IMR-90 (cell line): ENCODE results near the gene UGT1A10. TPM values are rescaled to one million over a fixed set of nuclear protein-coding genes. Genes with fewer than 3 reads are reported as not detected.

Source experiments
- ATAC-seq: fragments of 200-7000 bp; cut with Tn5 transposase; 2 replicates; pipeline ENCODE4 v1.9.1; 2020; ENCODE audit warnings: low read depth, mild to moderate bottlenecking, moderate library complexity
- BruUV-seq: library from RNA; stranded (reverse); fragments of 400-500 nt; replicated peaks from 2 replicates; lab custom pipeline; 2021; lab: Mats Ljungman, UMichigan
- CTCF ChIA-PET: fragments of 300-600 bp; formaldehyde crosslinking; extraction: SDS; loops from one replicate; lab custom pipeline; 2021; ENCODE audit warnings: antibody characterized with exemption; lab: Yijun Ruan, JAX
- POLR2A ChIA-PET: fragments of 300-600 bp; sonication (Branson Sonifier 250); formaldehyde crosslinking; loops from one replicate; lab custom pipeline; 2022; ENCODE audit warnings: antibody characterized with exemption; ENCODE audit not compliant: unreplicated experiment; lab: Charles Lee
- DNase-seq: peaks from one replicate; pipeline ENCODE4 v3.0.0; 2013
- H2AFZ ChIP-seq: replicated peaks from 2 replicates; pipeline ENCODE3; 2013; ENCODE audit warnings: low read length, mild to moderate bottlenecking; ENCODE audit not compliant: poor library complexity
- H2AK5ac ChIP-seq: 2 replicates; pipeline ENCODE4 v1.6.1; 2013; ENCODE audit warnings: low read depth, low read length, inconsistent platforms
- H2AK9ac ChIP-seq: replicated peaks from 2 replicates; pipeline ENCODE3; 2013; ENCODE audit warnings: mild to moderate bottlenecking, low read depth, low read length, moderate library complexity; ENCODE audit not compliant: poor library complexity
- H2BK120ac ChIP-seq: 2 replicates; pipeline ENCODE4 v1.6.1; 2013; ENCODE audit warnings: low read depth, low read length, inconsistent platforms
- H2BK15ac ChIP-seq: 3 replicates; pipeline ENCODE4 v1.6.1; 2013; ENCODE audit warnings: low read depth, low read length, inconsistent platforms
- H2BK20ac ChIP-seq: 2 replicates; pipeline ENCODE4 v1.6.1; 2013; ENCODE audit warnings: low read depth, mild to moderate bottlenecking, inconsistent platforms, low read length, moderate library complexity
- H2BK5ac ChIP-seq: 2 replicates; pipeline ENCODE4 v1.6.1; 2013; ENCODE audit warnings: mild to moderate bottlenecking, low read depth, low read length, inconsistent platforms; ENCODE audit not compliant: poor library complexity, severe bottlenecking
- H3K14ac ChIP-seq: replicated peaks from 2 replicates; pipeline ENCODE4 v1.6.1; 2013; ENCODE audit warnings: low read depth, low read length, inconsistent platforms
- H3K18ac ChIP-seq: 2 replicates; pipeline ENCODE4 v1.6.1; 2013; ENCODE audit warnings: low read depth, low read length, control low read depth
- H3K23ac ChIP-seq: 2 replicates; pipeline ENCODE4 v1.6.1; 2013; ENCODE audit warnings: low read depth, low read length, inconsistent platforms
- H3K27ac ChIP-seq: 2 replicates; pipeline ENCODE4 v1.5.1; 2013; ENCODE audit warnings: mild to moderate bottlenecking, control low read depth, low read length; ENCODE audit not compliant: insufficient read depth
- H3K27me3 ChIP-seq: 2 replicates; pipeline ENCODE4 v1.6.1; 2013; ENCODE audit warnings: low read length; ENCODE audit not compliant: control insufficient read depth, insufficient read depth
- H3K36me3 ChIP-seq: 2 replicates; pipeline ENCODE4 v1.6.1; 2013; ENCODE audit warnings: low read length, mixed read lengths; ENCODE audit not compliant: control insufficient read depth, insufficient read depth
- H3K4ac ChIP-seq: 2 replicates; pipeline ENCODE4 v1.6.1; 2013; ENCODE audit warnings: low read depth, low read length, inconsistent platforms
- H3K4me1 ChIP-seq: 2 replicates; pipeline ENCODE4 v1.6.1; 2013; ENCODE audit warnings: low read length, mixed read lengths; ENCODE audit not compliant: control insufficient read depth, insufficient read depth
- H3K4me2 ChIP-seq: 2 replicates; pipeline ENCODE4 v1.6.1; 2013; ENCODE audit warnings: low read depth, mild to moderate bottlenecking, control low read depth, low read length, moderate library complexity
- H3K4me3 ChIP-seq: 2 replicates; pipeline ENCODE4 v1.5.1; 2013; ENCODE audit warnings: low read depth, mild to moderate bottlenecking, control low read depth, low read length, moderate library complexity; ENCODE audit not compliant: insufficient read depth
- H3K56ac ChIP-seq: 2 replicates; pipeline ENCODE4 v1.6.1; 2013; ENCODE audit warnings: low read length, inconsistent platforms; ENCODE audit not compliant: insufficient read depth; ENCODE audit errors: extremely low read depth
- H3K79me1 ChIP-seq, 2 experiments: 2 replicates each; pipeline ENCODE4 v1.6.1; 2013; ENCODE audit warnings: low read length in 2 of 2, inconsistent platforms in 1 of 2, low read depth in 1 of 2
- H3K9ac ChIP-seq: 2 replicates; pipeline ENCODE4 v1.6.1; 2013; ENCODE audit warnings: low read depth, low read length, control low read depth
- H3K9me1 ChIP-seq: 2 replicates; pipeline ENCODE4 v1.6.1; 2013; ENCODE audit warnings: low read length, inconsistent platforms; ENCODE audit not compliant: insufficient read depth
- H3K9me3 ChIP-seq: 2 replicates; pipeline ENCODE4 v1.6.1; 2013; ENCODE audit warnings: low read length; ENCODE audit not compliant: control insufficient read depth, insufficient read depth
- H4K20me1 ChIP-seq: 2 replicates; pipeline ENCODE4 v1.6.1; 2013; ENCODE audit warnings: low read length, inconsistent platforms; ENCODE audit not compliant: insufficient read depth
- H4K5ac ChIP-seq: 2 replicates; pipeline ENCODE4 v1.6.1; 2013; ENCODE audit warnings: mild to moderate bottlenecking, low read depth, low read length, control low read depth
- H4K8ac ChIP-seq, 2 experiments: 2 replicates each; pipeline ENCODE4 v1.6.1; 2013; ENCODE audit warnings: low read depth in 2 of 2, low read length in 2 of 2, control low read depth in 1 of 2, inconsistent platforms in 1 of 2
- H4K91ac ChIP-seq: 2 replicates; pipeline ENCODE4 v1.6.1; 2013; ENCODE audit warnings: low read depth, low read length, inconsistent platforms; ENCODE audit not compliant: insufficient read depth
- BHLHE40 ChIP-seq: fragments of 150-350 bp; IDR thresholded peaks from 2 replicates; pipeline ENCODE4 v1.6.1; 2016; ENCODE audit warnings: mild to moderate bottlenecking, low read depth, low read length
- CHD1 ChIP-seq: IDR thresholded peaks from 2 replicates; pipeline ENCODE4 v1.6.1; 2012; ENCODE audit warnings: low read depth, low read length, improper control_type of control experiment
- CTCF ChIP-seq: conservative IDR thresholded peaks from 2 replicates; pipeline ENCODE4 v1.5.1; 2012; ENCODE audit warnings: mild to moderate bottlenecking, low read depth, low read length, improper control_type of control experiment
- ELK1 ChIP-seq: fragments of 150-350 bp; IDR thresholded peaks from 2 replicates; pipeline ENCODE4 v1.6.1; 2016; ENCODE audit warnings: low read depth, mild to moderate bottlenecking, low read length, moderate library complexity, borderline replicate concordance
- FOS ChIP-seq: fragments of 150-350 bp; IDR thresholded peaks from 2 replicates; pipeline ENCODE4 v1.6.1; 2016; ENCODE audit warnings: low read depth, low read length
- MAFK ChIP-seq: IDR thresholded peaks from 2 replicates; pipeline ENCODE4 v1.6.1; 2012; ENCODE audit warnings: low read depth, low read length, improper control_type of control experiment
- RCOR1 ChIP-seq: IDR thresholded peaks from 2 replicates; pipeline ENCODE4 v1.6.1; 2012; ENCODE audit warnings: mild to moderate bottlenecking, low read length, improper control_type of control experiment; ENCODE audit not compliant: insufficient replicate concordance
- RFX5 ChIP-seq: IDR thresholded peaks from 2 replicates; pipeline ENCODE4 v1.8.0; 2012; ENCODE audit warnings: low read depth, mild to moderate bottlenecking, low read length, moderate library complexity
- SMC3 ChIP-seq: fragments of 150-350 bp; IDR thresholded peaks from 2 replicates; pipeline ENCODE4 v1.6.1; 2016; ENCODE audit warnings: low read depth, mild to moderate bottlenecking, antibody characterized with exemption, low read length, moderate library complexity
- USF2 ChIP-seq: fragments of 150-350 bp; IDR thresholded peaks from 2 replicates; pipeline ENCODE4 v1.6.1; 2017; ENCODE audit warnings: mild to moderate bottlenecking, antibody characterized with exemption, low read length, low read depth
- WGBS, 2 experiments: methylation state at CpG; one replicate each; pipeline versions ENCODE4 v1.1.5 to v1.1.7; 2013; ENCODE audit warnings: missing lambda C conversion rate in 2 of 2; ENCODE audit not compliant: insufficient read length in 1 of 2; ENCODE audit errors: extremely low coverage in 2 of 2; 5-methylcytosine and 5-hydroxymethylcytosine counted together
- dilution Hi-C: fragments of 300-500 bp; cut with HindIII; formaldehyde crosslinking; loops from one replicate; pipeline ENCODE4 v1.14.3; 2018; ENCODE audit warnings: low sequenced_read_pairs; ENCODE audit not compliant: unreplicated experiment
- in situ Hi-C: fragments of 300-500 bp; cut with MboI; formaldehyde crosslinking; loops from 3 replicates; pipeline ENCODE4 v1.14.3; 2019; ENCODE audit warnings: low sequenced_read_pairs, inconsistent platforms, mixed read lengths
- intact Hi-C: fragments of 100-400 bp; cut with micrococcal nuclease; formaldehyde crosslinking; loops from 2 replicates; pipeline ENCODE4 v1.10.0; 2022
- polyA plus RNA-seq, 3 experiments: library from polyadenylated mRNA; depleted of rRNA; stranded (reverse); fragments of >200 nt; gene quantifications; 2 replicates each; pipeline ENCODE4 v1.2.3, GENCODE V29; 2012; ENCODE audit warnings: low replicate concordance in 1 of 3
- total RNA-seq: library from RNA; depleted of rRNA; stranded (reverse); fragments of >200 nt; gene quantifications from 2 replicates; pipeline ENCODE4 v1.2.3, GENCODE V29; 2012

UGT1A10 gene
- total and polyA plus RNA-seq, 2 of the 4 experiments (the other 2 are of a cell fraction) = not detected

- Histone ChIP-seq H3K9me3 (no peaks in the 10 kb centered on the region), H3K4me2 (no peak overlapping the region), H4K5ac (no peak overlapping the region), H3K23ac (no peak overlapping the region), H2AK9ac (no peak overlapping the region), H3K4ac (no peak overlapping the region), H2AFZ (peak overlapping the region; percentile 26), H3K18ac (no peak overlapping the region), H3K79me1 (no peaks in the 10 kb centered on the region), H3K36me3 (no peaks in the 10 kb centered on the region), H2AK5ac (no peak overlapping the region), H4K20me1 (no peaks in the 10 kb centered on the region), H3K9me1 (no peaks in the 10 kb centered on the region), H3K56ac (no peak overlapping the region), H2BK120ac (no peak overlapping the region), H2BK20ac (no peak overlapping the region), H3K14ac (no peak overlapping the region), H3K4me1 (no peaks in the 10 kb centered on the region), H3K4me3 (no peak overlapping the region), H4K91ac (no peak overlapping the region), H2BK15ac (no peak overlapping the region), H3K27ac (no peak overlapping the region), H3K9ac (no peak overlapping the region), H4K8ac (no peak overlapping the region), H3K27me3 (peaks cover 10% of the 10 kb centered on the region), H2BK5ac (no peak overlapping the region)
- 71% methylated on average over 5 of the region's 18 CpGs; no CpG with 5 or more reads in 1 of the 2 experiments for WGBS, 2 experiments
- no TSS peak for BruUV-seq
- dilution Hi-C loops (no loop called here), in situ Hi-C loops (no loop called here), intact Hi-C loops (no loop called here)
- DNase-seq (no peak), ATAC-seq (no peak)
- ChIA-PET POLR2A (no interaction called here), CTCF (no interaction called here)
- TF ChIP-seq CHD1 = no peak
- TF ChIP-seq SMC3 = no peak
- no peak for TF ChIP-seq MAFK
- no peak for TF ChIP-seq RCOR1
- TF ChIP-seq CTCF = no peak
- no peak for TF ChIP-seq USF2
- TF ChIP-seq FOS = no peak
- no peak for TF ChIP-seq ELK1
- no peak for TF ChIP-seq RFX5
- no peak for TF ChIP-seq BHLHE40
These were observed 157.3 kb downstream of the UGT1A10 start for GRCh38 chr2:233793465-233794127.
